ENCODE results near the gene POMT2.

The POMT2 gene

DNA sequence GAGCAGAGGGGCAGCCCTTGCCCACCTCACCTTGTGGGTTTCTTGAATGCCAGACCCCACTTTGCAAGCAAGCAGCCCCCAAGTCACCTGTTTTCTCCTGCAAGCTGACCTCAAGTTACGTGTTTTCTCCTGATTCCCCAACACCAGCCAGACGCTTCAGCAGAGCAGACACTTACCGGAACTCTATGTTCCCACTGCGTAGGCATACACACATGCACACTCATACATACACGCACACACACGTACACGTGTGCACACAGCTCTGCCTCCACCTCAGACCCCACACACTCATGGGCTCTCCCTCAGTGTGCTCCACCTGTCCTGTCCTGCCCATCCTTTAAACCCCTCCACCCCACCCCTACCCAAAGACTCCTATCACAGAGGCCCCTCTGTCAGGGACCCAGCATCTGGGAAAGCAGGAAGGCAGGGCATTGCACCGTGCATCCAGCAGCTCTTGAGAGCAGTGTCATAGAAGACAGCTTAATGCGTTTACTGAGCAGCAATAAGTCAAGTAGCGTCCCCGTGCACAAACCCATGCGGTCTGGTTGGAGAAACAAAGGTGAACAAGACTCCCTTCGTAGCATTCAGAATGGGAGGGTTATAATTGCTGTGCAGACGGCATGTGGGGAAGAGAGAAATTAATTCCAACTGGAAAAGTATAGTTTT is 94.7 kb downstream of the POMT2 start:
- no peak for TF ChIP-seq TAF1 (IDR thresholded peaks at IDR 0.05; ENCODE audit: low read depth, low read length)
- no peak for TF ChIP-seq SPI1 (IDR thresholded peaks at IDR 0.05; ENCODE audit: low read depth, low read length)
- no peak for TF ChIP-seq POLR2A (IDR thresholded peaks at IDR 0.05; ENCODE audit: low read depth, low read length)
- TF ChIP-seq PAX5 (IDR thresholded peaks at IDR 0.05; ENCODE audit: insufficient read depth, low read length, severe bottlenecking): no peak
- no peak for TF ChIP-seq POU2F2 (IDR thresholded peaks at IDR 0.05; ENCODE audit: low read depth, low read length)
- no peak for TF ChIP-seq POLR2AphosphoS5 (IDR thresholded peaks at IDR 0.05; ENCODE audit: low read depth, low read length)
- no peak for FAIRE-seq
- DNase-seq (ENCODE audit: insufficient read length, low spot score): no peak

- FAIRE-seq: no peak
- no peak for DNase-seq (ENCODE audit: insufficient read length, low spot score)
- TF ChIP-seq SPI1 (IDR thresholded peaks at IDR 0.05; ENCODE audit: low read depth, low read length): no peak
- no peak for TF ChIP-seq POU2F2 (IDR thresholded peaks at IDR 0.05; ENCODE audit: low read depth, low read length)
- no peak for TF ChIP-seq POLR2A (IDR thresholded peaks at IDR 0.05; ENCODE audit: low read depth, low read length)
- no peak for TF ChIP-seq PAX5 (IDR thresholded peaks at IDR 0.05; ENCODE audit: insufficient read depth, low read length, severe bottlenecking)
- no peak for TF ChIP-seq POLR2AphosphoS5 (IDR thresholded peaks at IDR 0.05; ENCODE audit: low read depth, low read length)
- TF ChIP-seq TAF1 (IDR thresholded peaks at IDR 0.05; ENCODE audit: low read depth, low read length): no peak
Measured at GRCh38 chr14:77225254-77225653, 95.4 kb downstream of the POMT2 start.

Data from GM12891 (cell line).